HepG2 (cell line): ENCODE data around the gene TAF6L. TPM values are rescaled to one million over a fixed set of nuclear protein-coding genes. Genes with fewer than 3 reads are reported as not detected.

Source experiments
- CBFB ChIP-seq: sonication (generic); formaldehyde crosslinking; IDR thresholded peaks from 2 replicates; pipeline ENCODE4 v1.4.0; 2020; ENCODE audit warnings: missing genetic modification reagents
- ELF1 ChIP-seq: sonication (generic); formaldehyde crosslinking; IDR thresholded peaks from 2 replicates; pipeline ENCODE4 v1.4.0; 2020; ENCODE audit warnings: missing genetic modification reagents
- FIP1L1 ChIP-seq: fragments of 200-400 bp; formaldehyde crosslinking; IDR thresholded peaks from 2 replicates; pipeline ENCODE4 v1.6.1; 2018; ENCODE audit warnings: low read depth, mild to moderate bottlenecking, low read length, moderate library complexity, borderline replicate concordance; ENCODE audit not compliant: insufficient read depth
- HNRNPL ChIP-seq: fragments of 200-400 bp; formaldehyde crosslinking; IDR thresholded peaks from 2 replicates; pipeline ENCODE4 v1.6.1; 2017; ENCODE audit warnings: mild to moderate bottlenecking, low read depth, low read length
- HOXA5 ChIP-seq: sonication (generic); formaldehyde crosslinking; IDR thresholded peaks from 2 replicates; pipeline ENCODE4 v1.4.0; 2020; ENCODE audit warnings: missing genetic modification reagents
- HOXD1 ChIP-seq: sonication (generic); formaldehyde crosslinking; IDR thresholded peaks from 2 replicates; pipeline ENCODE4 v1.5.0; 2020; ENCODE audit warnings: missing genetic modification reagents
- ISL2 ChIP-seq: sonication (generic); formaldehyde crosslinking; IDR thresholded peaks from 2 replicates; pipeline ENCODE4 v1.5.0; 2020; ENCODE audit warnings: missing genetic modification reagents
- MTF2 ChIP-seq: sonication (generic); formaldehyde crosslinking; IDR thresholded peaks from 2 replicates; pipeline ENCODE4 v1.5.0; 2020; ENCODE audit warnings: missing genetic modification reagents, borderline replicate concordance
- NAIF1 ChIP-seq: sonication (generic); formaldehyde crosslinking; IDR thresholded peaks from 2 replicates; pipeline ENCODE4 v1.5.0; 2020; ENCODE audit warnings: mild to moderate bottlenecking, missing genetic modification reagents, borderline replicate concordance
- NCOA1 ChIP-seq: sonication (generic); formaldehyde crosslinking; IDR thresholded peaks from 2 replicates; pipeline ENCODE4 v1.9.0; 2021; ENCODE audit warnings: missing genetic modification reagents
- SATB2 ChIP-seq: sonication (generic); formaldehyde crosslinking; IDR thresholded peaks from 2 replicates; pipeline ENCODE4 v1.5.0; 2020; ENCODE audit warnings: missing genetic modification reagents
- SRF ChIP-seq: IDR thresholded peaks from 2 replicates; pipeline ENCODE4 v1.6.1; 2011; ENCODE audit warnings: mild to moderate bottlenecking, low read depth, low read length, moderate library complexity
- TAF15 ChIP-seq: fragments of 200-400 bp; formaldehyde crosslinking; IDR thresholded peaks from one replicate; pipeline ENCODE4 v1.6.1; 2018; ENCODE audit warnings: mild to moderate bottlenecking, low read depth, low read length; ENCODE audit not compliant: poor library complexity, severe bottlenecking
- TEAD3 ChIP-seq: optimal IDR thresholded peaks from 2 replicates; pipeline ENCODE3; 2016; ENCODE audit warnings: borderline replicate concordance
- ZNF138 ChIP-seq: sonication (generic); formaldehyde crosslinking; IDR thresholded peaks from 2 replicates; pipeline ENCODE4 v1.5.0; 2020; ENCODE audit warnings: mild to moderate bottlenecking, low read depth, missing genetic modification reagents
- ZNF616 ChIP-seq: sonication (generic); formaldehyde crosslinking; IDR thresholded peaks from 2 replicates; pipeline ENCODE4 v1.5.0; 2020; ENCODE audit warnings: low read depth, mild to moderate bottlenecking, missing genetic modification reagents
- ZNF781 ChIP-seq: sonication (generic); formaldehyde crosslinking; IDR thresholded peaks from 2 replicates; pipeline ENCODE4 v1.5.1; 2020; ENCODE audit warnings: borderline replicate concordance, mild to moderate bottlenecking, missing genetic modification reagents; ENCODE audit errors: not compliant biosample characterization
- polyA plus RNA-seq, 8 experiments: library from polyadenylated mRNA; depleted of rRNA in 3 of 8; stranded (reverse) in 7 of 8; unstranded in 1 of 8; fragments of >200 nt; fragmentation: Illumina TruSeq in 4 of 8; extraction: Trizol in 4 of 8; gene quantifications; 2 replicates each; pipeline versions ENCODE4 v1.2.1 to v1.2.3, GENCODE V29; 2011 to 2016; ENCODE audit warnings: low read depth in 4 of 8, missing spikeins in 1 of 8, mixed read lengths in 1 of 8; ENCODE audit not compliant: insufficient read depth in 1 of 8
- total RNA-seq, 5 experiments: library from RNA; depleted of rRNA; stranded (reverse); fragments of >200 nt; fragmentation: Illumina TruSeq; extraction: Trizol; gene quantifications; 2 replicates each; pipeline ENCODE4 v1.2.3, GENCODE V29; 2016; ENCODE audit warnings: low read depth in 1 of 5
- TF ChIP-seq, protein P1 (sequence below): sonication (generic); formaldehyde crosslinking; IDR thresholded peaks from 2 replicates; pipeline ENCODE4 v1.4.0; 2020; ENCODE audit warnings: missing genetic modification reagents, borderline replicate concordance
- TF ChIP-seq, protein P2 (sequence below): sonication (generic); formaldehyde crosslinking; conservative IDR thresholded peaks from 2 replicates; pipeline ENCODE4 v1.4.0; 2020; ENCODE audit warnings: missing genetic modification reagents
- TF ChIP-seq, protein P3 (sequence below): IDR thresholded peaks from 2 replicates; pipeline ENCODE4 v1.6.1; 2016; ENCODE audit warnings: low read depth, borderline replicate concordance
- TF ChIP-seq, protein P4 (sequence below): sonication (generic); formaldehyde crosslinking; conservative IDR thresholded peaks from 2 replicates; pipeline ENCODE4 v1.4.0; 2020; ENCODE audit warnings: missing genetic modification reagents

Gene TAF6L
- total and polyA plus RNA-seq, 2 of the 13 experiments (the other 11 are each of a cell fraction or from before 2014, with no cell fraction given): 12.6 to 19.4 TPM

DNA sequence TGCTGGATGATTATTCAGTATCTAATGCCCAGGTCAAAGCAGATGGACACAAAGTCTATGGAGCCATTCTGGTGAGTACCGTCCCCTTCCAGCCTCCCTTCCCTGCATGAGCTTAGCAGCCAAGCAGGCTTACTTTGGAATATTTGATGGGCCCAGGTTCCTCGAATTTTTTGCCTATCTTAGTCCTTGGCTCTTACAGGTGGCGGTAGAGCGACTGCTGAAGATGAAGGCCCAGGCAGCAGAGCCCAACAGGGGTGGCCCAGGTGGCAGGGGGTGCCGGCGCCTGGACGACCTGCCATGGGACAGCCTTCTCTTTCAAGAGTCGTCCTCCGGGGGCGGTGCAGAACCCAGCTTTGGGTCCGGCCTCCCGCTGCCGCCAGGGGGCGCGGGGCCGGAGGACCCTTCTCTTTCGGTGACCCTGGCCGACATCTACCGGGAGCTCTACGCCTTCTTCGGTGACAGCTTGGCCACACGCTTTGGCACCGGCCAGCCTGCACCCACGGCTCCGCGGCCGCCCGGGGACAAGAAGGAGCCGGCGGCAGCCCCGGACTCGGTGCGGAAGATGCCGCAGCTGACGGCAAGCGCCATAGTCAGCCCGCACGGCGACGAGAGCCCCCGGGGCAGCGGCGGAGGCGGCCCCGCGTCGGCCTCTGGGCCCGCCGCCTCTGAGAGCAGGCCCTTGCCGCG lies 15.3 kb downstream of the TAF6L start (continued):
- TF ChIP-seq HOXA5 (CRISPR knock-in tag): peak; percentile 36; the same call in 1 of the 2 replicates
- TF ChIP-seq, protein P1, sequence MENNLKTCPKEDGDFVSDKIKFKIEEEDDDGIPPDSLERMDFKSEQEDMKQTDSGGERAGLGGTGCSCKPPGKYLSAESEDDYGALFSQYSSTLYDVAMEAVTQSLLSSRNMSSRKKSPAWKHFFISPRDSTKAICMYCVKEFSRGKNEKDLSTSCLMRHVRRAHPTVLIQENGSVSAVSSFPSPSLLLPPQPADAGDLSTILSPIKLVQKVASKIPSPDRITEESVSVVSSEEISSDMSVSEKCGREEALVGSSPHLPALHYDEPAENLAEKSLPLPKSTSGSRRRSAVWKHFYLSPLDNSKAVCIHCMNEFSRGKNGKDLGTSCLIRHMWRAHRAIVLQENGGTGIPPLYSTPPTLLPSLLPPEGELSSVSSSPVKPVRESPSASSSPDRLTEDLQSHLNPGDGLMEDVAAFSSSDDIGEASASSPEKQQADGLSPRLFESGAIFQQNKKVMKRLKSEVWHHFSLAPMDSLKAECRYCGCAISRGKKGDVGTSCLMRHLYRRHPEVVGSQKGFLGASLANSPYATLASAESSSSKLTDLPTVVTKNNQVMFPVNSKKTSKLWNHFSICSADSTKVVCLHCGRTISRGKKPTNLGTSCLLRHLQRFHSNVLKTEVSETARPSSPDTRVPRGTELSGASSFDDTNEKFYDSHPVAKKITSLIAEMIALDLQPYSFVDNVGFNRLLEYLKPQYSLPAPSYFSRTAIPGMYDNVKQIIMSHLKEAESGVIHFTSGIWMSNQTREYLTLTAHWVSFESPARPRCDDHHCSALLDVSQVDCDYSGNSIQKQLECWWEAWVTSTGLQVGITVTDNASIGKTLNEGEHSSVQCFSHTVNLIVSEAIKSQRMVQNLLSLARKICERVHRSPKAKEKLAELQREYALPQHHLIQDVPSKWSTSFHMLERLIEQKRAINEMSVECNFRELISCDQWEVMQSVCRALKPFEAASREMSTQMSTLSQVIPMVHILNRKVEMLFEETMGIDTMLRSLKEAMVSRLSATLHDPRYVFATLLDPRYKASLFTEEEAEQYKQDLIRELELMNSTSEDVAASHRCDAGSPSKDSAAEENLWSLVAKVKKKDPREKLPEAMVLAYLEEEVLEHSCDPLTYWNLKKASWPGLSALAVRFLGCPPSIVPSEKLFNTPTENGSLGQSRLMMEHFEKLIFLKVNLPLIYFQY (CRISPR knock-in tag): peak; percentile 78; the same call in 1 of the 2 replicates
- 0 out of 2 replicates have a peak, but pooled peaks have one; percentile 14 for TF ChIP-seq ZNF616
- TF ChIP-seq HOXD1 (CRISPR knock-in tag): peak; percentile 49; the same call in 1 of the 2 replicates
- 0 out of 2 replicates have a peak, but pooled peaks have one; percentile 52 for TF ChIP-seq ZNF138 (CRISPR knock-in tag)
- TF ChIP-seq, protein P2, sequence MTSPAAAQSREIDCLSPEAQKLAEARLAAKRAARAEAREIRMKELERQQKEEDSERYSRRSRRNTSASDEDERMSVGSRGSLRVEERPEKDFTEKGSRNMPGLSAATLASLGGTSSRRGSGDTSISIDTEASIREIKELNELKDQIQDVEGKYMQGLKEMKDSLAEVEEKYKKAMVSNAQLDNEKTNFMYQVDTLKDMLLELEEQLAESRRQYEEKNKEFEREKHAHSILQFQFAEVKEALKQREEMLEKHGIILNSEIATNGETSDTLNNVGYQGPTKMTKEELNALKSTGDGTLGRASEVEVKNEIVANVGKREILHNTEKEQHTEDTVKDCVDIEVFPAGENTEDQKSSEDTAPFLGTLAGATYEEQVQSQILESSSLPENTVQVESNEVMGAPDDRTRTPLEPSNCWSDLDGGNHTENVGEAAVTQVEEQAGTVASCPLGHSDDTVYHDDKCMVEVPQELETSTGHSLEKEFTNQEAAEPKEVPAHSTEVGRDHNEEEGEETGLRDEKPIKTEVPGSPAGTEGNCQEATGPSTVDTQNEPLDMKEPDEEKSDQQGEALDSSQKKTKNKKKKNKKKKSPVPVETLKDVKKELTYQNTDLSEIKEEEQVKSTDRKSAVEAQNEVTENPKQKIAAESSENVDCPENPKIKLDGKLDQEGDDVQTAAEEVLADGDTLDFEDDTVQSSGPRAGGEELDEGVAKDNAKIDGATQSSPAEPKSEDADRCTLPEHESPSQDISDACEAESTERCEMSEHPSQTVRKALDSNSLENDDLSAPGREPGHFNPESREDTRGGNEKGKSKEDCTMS (CRISPR knock-in tag): no peak
- TF ChIP-seq, protein P3, sequence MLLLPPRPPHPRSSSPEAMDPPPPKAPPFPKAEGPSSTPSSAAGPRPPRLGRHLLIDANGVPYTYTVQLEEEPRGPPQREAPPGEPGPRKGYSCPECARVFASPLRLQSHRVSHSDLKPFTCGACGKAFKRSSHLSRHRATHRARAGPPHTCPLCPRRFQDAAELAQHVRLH (CRISPR knock-in tag): 0 out of 2 replicates have a peak, but pooled peaks have one; percentile 38
- peak; percentile 19; the same call in 1 of the 2 replicates for TF ChIP-seq NAIF1
- TF ChIP-seq ZNF781 (CRISPR knock-in tag): peak; percentile 58
- 0 out of 2 replicates have a peak, but pooled peaks have one; percentile 29 for TF ChIP-seq ISL2
- TF ChIP-seq TAF15: peak; percentile 21
- TF ChIP-seq SRF: no peak
- TF ChIP-seq SATB2 (CRISPR knock-in tag): 0 out of 2 replicates have a peak, but pooled peaks have one; percentile 7
- TF ChIP-seq ELF1 (CRISPR knock-in tag): 0 out of 2 replicates have a peak, but pooled peaks have one; percentile 11
- TF ChIP-seq FIP1L1: 0 out of 2 replicates have a peak, but pooled peaks have one; percentile 58
- 0 out of 2 replicates have a peak, but pooled peaks have one; percentile 62 for TF ChIP-seq HNRNPL
- TF ChIP-seq NCOA1 (CRISPR knock-in tag): no peak
- TF ChIP-seq TEAD3 (CRISPR knock-in tag): peak; percentile 11
- no peak for TF ChIP-seq MTF2
- no peak for TF ChIP-seq CBFB (CRISPR knock-in tag)
- TF ChIP-seq, protein P4, sequence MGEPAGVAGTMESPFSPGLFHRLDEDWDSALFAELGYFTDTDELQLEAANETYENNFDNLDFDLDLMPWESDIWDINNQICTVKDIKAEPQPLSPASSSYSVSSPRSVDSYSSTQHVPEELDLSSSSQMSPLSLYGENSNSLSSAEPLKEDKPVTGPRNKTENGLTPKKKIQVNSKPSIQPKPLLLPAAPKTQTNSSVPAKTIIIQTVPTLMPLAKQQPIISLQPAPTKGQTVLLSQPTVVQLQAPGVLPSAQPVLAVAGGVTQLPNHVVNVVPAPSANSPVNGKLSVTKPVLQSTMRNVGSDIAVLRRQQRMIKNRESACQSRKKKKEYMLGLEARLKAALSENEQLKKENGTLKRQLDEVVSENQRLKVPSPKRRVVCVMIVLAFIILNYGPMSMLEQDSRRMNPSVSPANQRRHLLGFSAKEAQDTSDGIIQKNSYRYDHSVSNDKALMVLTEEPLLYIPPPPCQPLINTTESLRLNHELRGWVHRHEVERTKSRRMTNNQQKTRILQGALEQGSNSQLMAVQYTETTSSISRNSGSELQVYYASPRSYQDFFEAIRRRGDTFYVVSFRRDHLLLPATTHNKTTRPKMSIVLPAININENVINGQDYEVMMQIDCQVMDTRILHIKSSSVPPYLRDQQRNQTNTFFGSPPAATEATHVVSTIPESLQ (CRISPR knock-in tag): no peak
